Upper lobe of right lung (tissue), 1 donor: ENCODE measurements around the gene AADAC. TPM values are rescaled to one million over a fixed set of nuclear protein-coding genes. Genes with fewer than 3 reads are reported as not detected.
A peak's percentile ranks its signal among the peaks of the same experiment; 100 is the strongest.
"Not testable (repeated sequence)": the region's sequence is repeated elsewhere in the genome, so short reads cannot be mapped to it uniquely, and the experiment has no call there.

ENCODE experiments used
- ATAC-seq: fragments of 200-7000 bp; cut with Tn5 transposase; one replicate; pipeline ENCODE4 v1.9.1; 2020; ENCODE audit warnings: mild to moderate bottlenecking, moderate library complexity
- DNase-seq: peaks from one replicate; pipeline ENCODE4 v3.0.0-alpha.2; 2020
- H3K27ac ChIP-seq: fragments of 200-600 bp; one replicate; pipeline ENCODE4 v1.8.0; 2022
- H3K27me3 ChIP-seq: fragments of 200-600 bp; one replicate; pipeline ENCODE4 v1.8.0; 2022; ENCODE audit warnings: mild to moderate bottlenecking
- H3K36me3 ChIP-seq: fragments of 200-600 bp; one replicate; pipeline ENCODE4 v1.8.0; 2022
- H3K4me1 ChIP-seq: fragments of 200-600 bp; one replicate; pipeline ENCODE4 v1.8.0; 2022
- H3K4me3 ChIP-seq: fragments of 200-600 bp; one replicate; pipeline ENCODE4 v1.8.0; 2022; ENCODE audit warnings: mild to moderate bottlenecking
- H3K9me3 ChIP-seq: fragments of 200-600 bp; one replicate; pipeline ENCODE4 v1.8.0; 2022
- CTCF ChIP-seq: fragments of 200-600 bp; IDR thresholded peaks from one replicate; pipeline ENCODE4 v1.8.0; 2022; ENCODE audit warnings: antibody characterized with exemption
- intact Hi-C: fragments of 100-400 bp; cut with DNase I; formaldehyde crosslinking; loops from one replicate; pipeline ENCODE4 v1.11.0; 2022
- long read RNA-seq: library from polyadenylated mRNA; unstranded; transcript quantifications from one replicate; pipeline ENCODE4 v2.0.0, GENCODE V29; 2021
- total RNA-seq: library from RNA; stranded (reverse); fragmentation: NEBNext Ultra II Directional; extraction: Animal tissue kit (Norgen Biotek cat#: 25700); gene quantifications from one replicate; pipeline ENCODE4 v1.2.1, GENCODE V29; 2021
- donor health status: DM: no; HTN: yes; CAD: no; lungs with severe emphysema.

Gene AADAC
- 3.2 TPM for total RNA-seq
- long read RNA-seq, partial matches to known transcripts = 0 of 6 reads
- long read RNA-seq, other reads (novel, unspliced or antisense) = 3 of 6 reads

- no peaks in the 10 kb centered on the region for H3K9me3 ChIP-seq
- H3K27ac ChIP-seq = no peak within 1 kb of the TSS
- TF ChIP-seq CTCF = no peak
- no peak for ATAC-seq
- intact Hi-C loops = no loop called here
- no peak for DNase-seq
- H3K4me1 ChIP-seq = no peaks in the 10 kb centered on the region
- no peaks in the 10 kb centered on the region for H3K36me3 ChIP-seq
- no peak within 1 kb of the TSS for H3K4me3 ChIP-seq
- H3K27me3 ChIP-seq = no peaks in the 10 kb centered on the region
These were observed at the start of gene AADAC for GRCh38 chr3:151813799-151814198. Gene AADAC (plus strand): TSS chr3:151814116. CDS start chr3:151814163, 47 bp downstream.

GRCh38 chr3:151764699-151765098, 49.2 kb upstream of the AADAC start:
- intact Hi-C loops, H3K27me3 ChIP-seq, H3K4me1 ChIP-seq, H3K27ac ChIP-seq, ATAC-seq, DNase-seq, H3K4me3 ChIP-seq, H3K9me3 ChIP-seq, H3K36me3 ChIP-seq: not testable (repeated sequence)

- intact Hi-C loops = no loop called here
- Histone ChIP-seq H3K4me3 (no peak overlapping the region), H3K4me1 (peaks cover 5% of the 10 kb centered on the region), H3K27ac (no peak overlapping the region), H3K27me3 (no peaks in the 10 kb centered on the region), H3K36me3 (no peaks in the 10 kb centered on the region), H3K9me3 (no peaks in the 10 kb centered on the region)
- no peak for TF ChIP-seq CTCF
- no peak for DNase-seq
- ATAC-seq = no peak
These were observed 48.2 kb upstream of the AADAC start for GRCh38 chr3:151765685-151766084.

GRCh38 chr3:151766454-151766853, 47.5 kb upstream of the AADAC start:
- H3K4me3 ChIP-seq = no peak overlapping the region
- peaks cover 5% of the 10 kb centered on the region for H3K4me1 ChIP-seq
- H3K27me3 ChIP-seq = no peaks in the 10 kb centered on the region
- no peak for DNase-seq
- intact Hi-C loops = no loop called here
- no peak for ATAC-seq
- H3K27ac ChIP-seq = no peak overlapping the region
- H3K9me3 ChIP-seq = no peaks in the 10 kb centered on the region
- H3K36me3 ChIP-seq = no peaks in the 10 kb centered on the region
- TF ChIP-seq CTCF = no peak

- Histone ChIP-seq H3K27ac (peak overlapping the region; percentile 20), H3K36me3 (no peaks in the 10 kb centered on the region), H3K9me3 (no peaks in the 10 kb centered on the region), H3K4me3 (no peak overlapping the region), H3K27me3 (no peaks in the 10 kb centered on the region), H3K4me1 (peaks cover 5% of the 10 kb centered on the region)
- no peak for DNase-seq
- ATAC-seq = no peak
- TF ChIP-seq CTCF = no peak
- intact Hi-C loops = no loop called here
These were observed 45.5 kb upstream of the AADAC start for GRCh38 chr3:151768393-151768930.

- peaks cover 5% of the 10 kb centered on the region for H3K4me1 ChIP-seq
- no peak for ATAC-seq
- peak overlapping the region; percentile 52 for H3K27ac ChIP-seq
- H3K36me3 ChIP-seq = no peaks in the 10 kb centered on the region
- no peak for DNase-seq
- intact Hi-C loops = no loop called here
- TF ChIP-seq CTCF = no peak
- no peaks in the 10 kb centered on the region for H3K27me3 ChIP-seq
- no peak overlapping the region for H3K4me3 ChIP-seq
- no peaks in the 10 kb centered on the region for H3K9me3 ChIP-seq
These were observed 44.7 kb upstream of the AADAC start for GRCh38 chr3:151769175-151769574.
